DMS 273 (cell line): ENCODE measurements around the gene NENF.
"Not testable (repeated sequence)": the region's sequence is repeated elsewhere in the genome, so short reads cannot be mapped to it uniquely, and the experiment has no call there.

Experiments used
- DNase-seq: peaks from one replicate; lab custom pipeline; 2025; ENCODE audit not compliant: unreplicated experiment; lab: John Stamatoyannopoulos, UW

Gene NENF

GRCh38 chr1:212480711-212481437, 48.2 kb downstream of the NENF start:
- DNase-seq, result not testable (repeated sequence)

GRCh38 chr1:212481438-212481767, 48.7 kb downstream of the NENF start:
- no peak for DNase-seq

- no peak for DNase-seq
These were observed 49.4 kb downstream of the NENF start for GRCh38 chr1:212482006-212482636.

- no peak for DNase-seq
These were observed 50.1 kb downstream of the NENF start for GRCh38 chr1:212482637-212483441.

- no peak for DNase-seq
These were observed 52.2 kb downstream of the NENF start for GRCh38 chr1:212484701-212485570.

GRCh38 chr1:212485571-212485912, 52.8 kb downstream of the NENF start:
- no peak for DNase-seq

- peak; percentile 90 for DNase-seq
These were observed 53.3 kb downstream of the NENF start for GRCh38 chr1:212485913-212486618.

GRCh38 chr1:212486619-212486975, 53.9 kb downstream of the NENF start:
- peak; percentile 61 for DNase-seq

GRCh38 chr1:212487286-212487685, 54.6 kb downstream of the NENF start:
- DNase-seq, result no peak

- DNase-seq, result no peak
These were observed 55.2 kb downstream of the NENF start for GRCh38 chr1:212487774-212488435.

GRCh38 chr1:212488436-212489283, 55.9 kb downstream of the NENF start:
- peak; percentile 33 for DNase-seq

GRCh38 chr1:212489284-212489859, 56.7 kb downstream of the NENF start:
- peak; percentile 25 for DNase-seq

GRCh38 chr1:212490276-212490675, 57.6 kb downstream of the NENF start:
- DNase-seq, result no peak

- no peak for DNase-seq
These were observed 58.7 kb downstream of the NENF start for GRCh38 chr1:212491454-212491853.
